NCI-H774 (cell line): ENCODE data around the gene SLC33A1.
"Not testable (repeated sequence)": the region's sequence is repeated elsewhere in the genome, so short reads cannot be mapped to it uniquely, and the experiment has no call there.

ENCODE experiments used
- DNase-seq: peaks from one replicate; lab custom pipeline; 2025; lab: John Stamatoyannopoulos, UW

The SLC33A1 gene

GRCh38 chr3:155854141-155854940, at the start of gene SLC33A1:
Gene SLC33A1, minus strand, starts transcription at chr3:155854427. Its CDS starts 430 bp downstream, at chr3:155853997.
- peak; percentile 100 for DNase-seq

GRCh38 chr3:155895379-155895900, 41.2 kb upstream of the SLC33A1 start:
- no peak for DNase-seq

- DNase-seq: no peak
Observed at GRCh38 chr3:155891321-155891720, 37.1 kb upstream of the SLC33A1 start.

GRCh38 chr3:155890671-155891190, 36.5 kb upstream of the SLC33A1 start:
- no peak for DNase-seq

GRCh38 chr3:155889952-155890351, 35.7 kb upstream of the SLC33A1 start:
- no peak for DNase-seq

- DNase-seq: no peak
Observed at GRCh38 chr3:155889212-155889611, 35.0 kb upstream of the SLC33A1 start.

- DNase-seq: no peak
Observed at GRCh38 chr3:155886915-155887314, 32.7 kb upstream of the SLC33A1 start.

GRCh38 chr3:155886348-155886747, 32.1 kb upstream of the SLC33A1 start:
- not testable (repeated sequence) for DNase-seq

- DNase-seq: no peak
Observed at GRCh38 chr3:155885292-155885691, 31.1 kb upstream of the SLC33A1 start.

GRCh38 chr3:155884292-155884691, 30.1 kb upstream of the SLC33A1 start:
- DNase-seq: no peak

GRCh38 chr3:155880286-155880685, 26.1 kb upstream of the SLC33A1 start:
- no peak for DNase-seq

- no peak for DNase-seq
Observed at GRCh38 chr3:155876503-155876902, 22.3 kb upstream of the SLC33A1 start.

GRCh38 chr3:155876037-155876436, 21.8 kb upstream of the SLC33A1 start:
- DNase-seq: no peak

GRCh38 chr3:155872904-155873646, 18.8 kb upstream of the SLC33A1 start:
- DNase-seq: no peak

- no peak for DNase-seq
Observed at GRCh38 chr3:155871746-155872158, 17.5 kb upstream of the SLC33A1 start.

GRCh38 chr3:155870945-155871745, 16.9 kb upstream of the SLC33A1 start:
- peak; percentile 45 for DNase-seq

GRCh38 chr3:155870133-155870944, 16.1 kb upstream of the SLC33A1 start, which contains the start of gene GMPS:
Gene GMPS, plus strand, starts transcription at chr3:155870650. Its CDS starts 221 bp downstream, at chr3:155870871.
- DNase-seq: peak; percentile 98

GRCh38 chr3:155869691-155870090, 15.5 kb upstream of the SLC33A1 start:
- no peak for DNase-seq

GRCh38 chr3:155863072-155863784, 9.0 kb upstream of the SLC33A1 start:
- DNase-seq: no peak

- peak; percentile 22 for DNase-seq
Observed at GRCh38 chr3:155862290-155862982, 8.2 kb upstream of the SLC33A1 start.
